Esophagus muscularis mucosa (tissue), 4 donors: ENCODE results near the gene APOC4. TPM values are rescaled to one million over a fixed set of nuclear protein-coding genes. Genes with fewer than 3 reads are reported as not detected.
A peak's percentile ranks its signal among the peaks of the same experiment; 100 is the strongest.

Source experiments
- DNase-seq: peaks from one replicate; pipeline ENCODE4 v3.0.0-alpha.2; 2017; ENCODE audit errors: extremely low spot score
- H3K27ac ChIP-seq, 4 donors: fragments of 200-600 bp; sonication (generic); replicated peaks in 1 of 4; 1 replicate in 3 of 4; 2 replicates in 1 of 4; pipeline ENCODE4 v1.5.1; 2016 to 2019; ENCODE audit warnings: mild to moderate bottlenecking in 1 of 4
- H3K27me3 ChIP-seq, 4 donors: fragments of 200-600 bp; sonication (generic); one replicate each; pipeline versions ENCODE4 v1.5.1 to v1.6.0; 2016 to 2019
- H3K36me3 ChIP-seq, 4 donors: fragments of 200-600 bp; sonication (generic); one replicate each; pipeline ENCODE4 v1.5.1; 2016 to 2019
- H3K4me1 ChIP-seq, 4 donors: fragments of 200-600 bp; sonication (generic); one replicate each; pipeline ENCODE4 v1.5.1; 2016 to 2019
- H3K4me3 ChIP-seq, 4 donors: fragments of 200-600 bp; sonication (generic); 1 replicate in 2 of 4; 2 replicates in 2 of 4; pipeline ENCODE4 v1.5.1; 2016 to 2019; ENCODE audit warnings: mild to moderate bottlenecking in 4 of 4, moderate library complexity in 1 of 4
- H3K9me3 ChIP-seq, 4 donors: fragments of 200-600 bp; sonication (generic); 1 replicate in 3 of 4; 2 replicates in 1 of 4; pipeline ENCODE4 v1.5.1; 2016 to 2019
- EP300 ChIP-seq: sonication (generic); formaldehyde crosslinking; IDR thresholded peaks from one replicate; pipeline ENCODE4 v1.6.1; 2017; ENCODE audit warnings: antibody characterized with exemption
- POLR2A ChIP-seq: fragments of 450-650 bp; IDR thresholded peaks from one replicate; pipeline ENCODE4 v1.6.1; 2017; ENCODE audit warnings: antibody characterized with exemption, moderate library complexity, mild to moderate bottlenecking, low read depth
- POLR2AphosphoS5 ChIP-seq, 2 donors: sonication (generic); formaldehyde crosslinking; IDR thresholded peaks; one replicate each; pipeline ENCODE4 v1.6.1; 2017; ENCODE audit warnings: antibody characterized with exemption in 2 of 2
- WGBS: methylation state at CpG from one replicate; pipeline ENCODE4 v1.1.5; 2018; 5-methylcytosine and 5-hydroxymethylcytosine counted together
- intact Hi-C: fragments of 100-400 bp; cut with DNase I; formaldehyde crosslinking; loops from one replicate; pipeline ENCODE4 v1.15.1; 2023
- total RNA-seq, 4 donors: library from RNA; depleted of rRNA; stranded (reverse); fragments of >200 nt; gene quantifications; one replicate each; pipeline versions ENCODE4 v1.1.0 to v1.2.1, GENCODE V29; 2016
- TF ChIP-seq, protein P1 (sequence below), 3 experiments: fragments of 200-600 bp in 2 of 3; fragments of 450-650 bp in 1 of 3; sonication (generic) in 2 of 3; IDR thresholded peaks; one replicate each; pipeline ENCODE4 v1.5.1; 2017 to 2019; ENCODE audit warnings: antibody characterized with exemption in 3 of 3, mild to moderate bottlenecking in 2 of 3, moderate library complexity in 1 of 3

APOC4 gene
- total RNA-seq, 4 donors from 2014 or later, result not detected

DNA sequence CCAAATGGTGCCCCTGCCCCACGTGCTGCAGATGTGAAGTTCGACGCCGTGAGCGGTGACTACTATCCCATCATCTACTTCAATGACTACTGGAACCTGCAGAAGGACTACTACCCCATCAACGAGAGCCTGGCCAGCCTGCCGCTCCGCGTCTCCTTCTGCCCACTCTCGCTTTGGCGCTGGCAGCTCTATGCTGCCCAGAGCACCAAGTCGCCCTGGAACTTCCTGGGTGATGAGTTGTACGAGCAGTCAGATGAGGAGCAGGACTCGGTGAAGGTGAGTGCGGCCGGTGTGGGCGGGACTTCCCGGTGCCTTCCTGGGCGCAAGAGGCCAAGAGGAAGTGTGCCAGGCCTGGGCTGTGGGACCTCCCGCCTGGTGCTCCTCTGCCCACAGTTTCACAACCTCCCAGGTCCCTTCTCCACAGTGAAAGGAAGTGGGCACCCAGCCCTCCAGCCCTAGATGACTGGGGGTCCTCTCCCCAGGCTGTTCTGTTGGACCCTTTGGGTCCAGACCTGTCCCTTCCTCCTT lies 45.2 kb downstream of the APOC4 start:
- 89% methylated on average over 13 of the region's 20 CpGs for WGBS
- DNase-seq, result no peak
- Histone ChIP-seq H3K36me3 (peaks cover 51 to 100% (median 94%) of the 10 kb centered on the region in 4 donors), H3K27me3 (no peaks in the 10 kb centered on the region), H3K9me3 (no peaks in the 10 kb centered on the region), H3K4me1 (peaks cover 0 to 7% (median 1%) of the 10 kb centered on the region in 4 donors), H3K4me3 (no peak overlapping the region), H3K27ac (no peak overlapping the region)
- TF ChIP-seq, protein P1, sequence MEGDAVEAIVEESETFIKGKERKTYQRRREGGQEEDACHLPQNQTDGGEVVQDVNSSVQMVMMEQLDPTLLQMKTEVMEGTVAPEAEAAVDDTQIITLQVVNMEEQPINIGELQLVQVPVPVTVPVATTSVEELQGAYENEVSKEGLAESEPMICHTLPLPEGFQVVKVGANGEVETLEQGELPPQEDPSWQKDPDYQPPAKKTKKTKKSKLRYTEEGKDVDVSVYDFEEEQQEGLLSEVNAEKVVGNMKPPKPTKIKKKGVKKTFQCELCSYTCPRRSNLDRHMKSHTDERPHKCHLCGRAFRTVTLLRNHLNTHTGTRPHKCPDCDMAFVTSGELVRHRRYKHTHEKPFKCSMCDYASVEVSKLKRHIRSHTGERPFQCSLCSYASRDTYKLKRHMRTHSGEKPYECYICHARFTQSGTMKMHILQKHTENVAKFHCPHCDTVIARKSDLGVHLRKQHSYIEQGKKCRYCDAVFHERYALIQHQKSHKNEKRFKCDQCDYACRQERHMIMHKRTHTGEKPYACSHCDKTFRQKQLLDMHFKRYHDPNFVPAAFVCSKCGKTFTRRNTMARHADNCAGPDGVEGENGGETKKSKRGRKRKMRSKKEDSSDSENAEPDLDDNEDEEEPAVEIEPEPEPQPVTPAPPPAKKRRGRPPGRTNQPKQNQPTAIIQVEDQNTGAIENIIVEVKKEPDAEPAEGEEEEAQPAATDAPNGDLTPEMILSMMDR (IDR thresholded peaks at IDR 0.05), result no peak
- TF ChIP-seq EP300, result no peak
- no peak for TF ChIP-seq POLR2AphosphoS5 (IDR thresholded peaks at IDR 0.05)
- no peak for TF ChIP-seq POLR2A
- intact Hi-C loops, result no loop called here

DNA sequence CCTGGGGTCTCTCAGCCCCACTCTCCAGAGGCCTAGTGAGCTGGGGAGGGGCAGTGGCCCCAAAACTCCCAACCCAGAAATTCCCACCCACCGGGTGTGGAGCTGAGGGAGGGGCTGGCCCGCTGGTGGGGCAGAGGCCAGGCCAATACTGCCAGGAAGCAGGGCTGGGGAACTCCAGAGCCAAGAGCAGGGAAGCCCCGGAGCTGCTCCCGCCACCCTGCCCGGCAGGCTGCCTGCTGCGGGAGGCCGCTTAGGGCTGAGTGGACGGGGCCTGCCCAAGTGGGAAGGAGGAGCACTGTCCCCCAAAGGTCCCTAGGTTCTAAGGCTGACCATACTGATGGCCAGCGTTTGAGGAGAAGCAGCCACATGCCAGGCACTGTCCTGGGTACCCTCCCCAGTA lies 46.2 kb downstream of the APOC4 start:
- no peak for DNase-seq
- TF ChIP-seq POLR2A (no peak), POLR2AphosphoS5 (IDR thresholded peaks at IDR 0.05) (no peak), EP300 (no peak)
- TF ChIP-seq, protein P1 (IDR thresholded peaks at IDR 0.05), result no peak
- intact Hi-C loops, result no loop called here
- 89% methylated on average over 9 of the region's 9 CpGs for WGBS
- H3K27ac ChIP-seq, result no peak overlapping the region
- H3K4me1 ChIP-seq, result peaks cover 0 to 7% (median 1%) of the 10 kb centered on the region in 4 donors
- no peak overlapping the region for H3K4me3 ChIP-seq
- H3K27me3 ChIP-seq, result no peaks in the 10 kb centered on the region
- peaks cover 60 to 99% (median 94%) of the 10 kb centered on the region in 4 donors for H3K36me3 ChIP-seq
- H3K9me3 ChIP-seq, result no peaks in the 10 kb centered on the region

DNA sequence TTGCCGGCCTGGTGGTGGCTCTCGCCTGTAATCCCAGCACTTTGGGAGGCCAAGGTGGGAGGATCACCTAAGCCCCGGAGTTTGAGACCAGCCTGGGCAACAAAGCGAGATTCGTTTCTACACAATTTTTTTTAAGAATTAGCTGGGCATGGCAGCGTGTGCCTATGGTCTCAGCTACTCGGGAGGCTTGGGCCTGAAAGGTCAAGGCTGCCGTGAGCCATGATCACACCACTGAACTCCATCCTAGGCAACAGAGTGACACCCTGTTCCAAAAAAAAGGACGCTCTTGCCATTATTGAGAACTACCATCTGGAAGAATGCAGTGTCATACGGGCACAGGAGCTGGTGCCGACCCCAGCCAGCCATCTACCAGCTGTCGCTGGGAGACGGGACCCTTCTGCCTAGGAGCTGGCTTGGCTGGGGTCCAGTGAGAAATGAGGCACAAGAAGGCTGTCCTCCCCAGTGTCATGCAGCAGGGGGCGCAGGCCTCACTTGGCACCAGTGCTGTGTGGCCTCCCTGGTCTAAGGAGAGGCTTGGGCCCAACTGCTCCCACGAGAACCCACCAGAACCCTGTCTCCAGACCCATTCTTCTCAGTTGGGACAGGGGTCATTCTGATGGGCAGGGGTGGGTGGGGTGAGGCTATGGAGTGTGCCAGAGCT lies 47.0 kb downstream of the APOC4 start:
- H3K36me3 ChIP-seq, result peaks cover 56 to 93% (median 91%) of the 10 kb centered on the region in 4 donors
- H3K9me3 ChIP-seq, result no peaks in the 10 kb centered on the region
- H3K27ac ChIP-seq, result no peak overlapping the region
- TF ChIP-seq, protein P1 (IDR thresholded peaks at IDR 0.05), result peak; percentile 22 to 64 (median 41)
- TF ChIP-seq EP300 (no peak), POLR2AphosphoS5 (IDR thresholded peaks at IDR 0.05) (peak in 1 of 2 donors; percentile 43)
- intact Hi-C loops, result no loop called here
- WGBS, result 88% methylated on average over 10 of the region's 15 CpGs
- H3K27me3 ChIP-seq, result no peaks in the 10 kb centered on the region
- DNase-seq, result no peak
- peaks cover 0 to 7% (median 1%) of the 10 kb centered on the region in 4 donors for H3K4me1 ChIP-seq
- no peak overlapping the region for H3K4me3 ChIP-seq

DNA sequence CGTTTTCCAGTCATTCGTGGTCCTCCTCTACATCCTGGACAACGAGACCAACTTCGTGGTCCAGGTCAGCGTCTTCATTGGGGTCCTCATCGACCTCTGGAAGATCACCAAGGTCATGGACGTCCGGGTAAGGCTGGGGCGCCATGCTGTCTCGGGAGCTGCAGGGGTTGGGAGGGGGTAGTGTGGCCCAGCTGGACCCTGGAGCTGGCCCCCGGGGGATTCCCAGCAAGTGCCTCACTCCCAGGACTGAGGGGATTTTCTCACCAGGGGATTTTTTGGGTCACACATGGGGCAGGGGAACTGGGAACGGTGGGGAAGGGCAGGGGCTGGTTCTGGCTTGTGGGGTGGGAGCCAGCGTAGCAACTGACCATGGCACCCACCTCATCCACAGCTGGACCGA lies 48.4 kb downstream of the APOC4 start:
- DNase-seq, result no peak
- TF ChIP-seq POLR2AphosphoS5 (IDR thresholded peaks at IDR 0.05) (no peak), EP300 (no peak), POLR2A (no peak)
- TF ChIP-seq, protein P1 (IDR thresholded peaks at IDR 0.05), result no peak
- Histone ChIP-seq H3K36me3 (peaks cover 41 to 83% (median 78%) of the 10 kb centered on the region in 4 donors), H3K4me3 (no peak overlapping the region), H3K27me3 (no peaks in the 10 kb centered on the region), H3K9me3 (no peaks in the 10 kb centered on the region), H3K27ac (no peak overlapping the region), H3K4me1 (peaks cover 0 to 7% (median 1%) of the 10 kb centered on the region in 4 donors)
- WGBS, result 91% methylated on average over 12 of the region's 14 CpGs
- intact Hi-C loops, result no loop called here
